Measurements from ENCODE around the gene PTPRK. TPM values are rescaled to one million over a fixed set of nuclear protein-coding genes. Genes with fewer than 3 reads are reported as not detected.

Gene PTPRK
- total and polyA plus RNA-seq, 2 experiments from 2014 or later = 26.9 to 56.4 TPM

- Histone ChIP-seq H3K4me2 (no peak overlapping the region), H3K4me1 (ENCODE audit: insufficient read depth) (no peaks in the 10 kb centered on the region), H3K27ac (ENCODE audit: low read depth) (no peak overlapping the region), H3K36me3 (ENCODE audit: insufficient read depth) (no peaks in the 10 kb centered on the region), H4K20me1 (replicated peaks; ENCODE audit: insufficient read depth) (no peaks in the 10 kb centered on the region), H2AFZ (no peak overlapping the region), H3F3A (replicated peaks; ENCODE audit: low read depth) (no peaks in the 10 kb centered on the region), H3K79me2 (replicated peaks; ENCODE audit: insufficient read depth) (no peaks in the 10 kb centered on the region), H3K27me3 (ENCODE audit: insufficient read depth) (no peaks in the 10 kb centered on the region), H3K9me2 (ENCODE audit: insufficient read depth) (no peaks in the 10 kb centered on the region), H3K4me3 (no peak overlapping the region)
- DNase-seq (ENCODE audit: low spot score) (no peak), ATAC-seq (no peak)
- H3K27ac Mint-ChIP-seq = no peak overlapping the region
- H3K4me3 Mint-ChIP-seq = no peak overlapping the region
- no peaks in the 10 kb centered on the region for H3K9me3 Mint-ChIP-seq
- H3K27me3 Mint-ChIP-seq (ENCODE audit: insufficient read depth, low read depth, poor library complexity) = no peaks in the 10 kb centered on the region
- no peaks in the 10 kb centered on the region for H3K4me1 Mint-ChIP-seq
- no peaks in the 10 kb centered on the region for H3K36me3 Mint-ChIP-seq (ENCODE audit: low read depth)
- TF ChIP-seq ZNF331 (CRISPR knock-in tag; IDR thresholded peaks at IDR 0.05; ENCODE audit: low read depth) = no peak
- TF ChIP-seq REST (IDR thresholded peaks at IDR 0.05; ENCODE audit: unreplicated experiment) = no peak
- no peak for TF ChIP-seq ETS1 (IDR thresholded peaks at IDR 0.05)
- no peak for TF ChIP-seq ZNF114 (CRISPR knock-in tag; IDR thresholded peaks at IDR 0.05)
- TF ChIP-seq EZH2phosphoT487 (IDR thresholded peaks at IDR 0.05; ENCODE audit: unreplicated experiment) = no peak
- no peak for TF ChIP-seq NANOG (IDR thresholded peaks at IDR 0.05; ENCODE audit: borderline replicate concordance)
- no peak for TF ChIP-seq EZH2 (IDR thresholded peaks at IDR 0.05; ENCODE audit: low read depth, unreplicated experiment)
- no peak for TF ChIP-seq ZNF462 (CRISPR knock-in tag; IDR thresholded peaks at IDR 0.05)
- no peak for TF ChIP-seq POLR2AphosphoS5 (IDR thresholded peaks at IDR 0.05; ENCODE audit: low read depth)
- TF ChIP-seq CTCF (conservative IDR thresholded peaks at IDR 0.05; ENCODE audit: low read depth in 2 of 2) = no peak
- TF ChIP-seq JUNB (IDR thresholded peaks at IDR 0.05; ENCODE audit: unreplicated experiment) = no peak
- TF ChIP-seq STAT1 (IDR thresholded peaks at IDR 0.05; ENCODE audit: unreplicated experiment) = no peak
- no peak for TF ChIP-seq CREB1 (CRISPR knock-in tag; IDR thresholded peaks at IDR 0.05; ENCODE audit: low read depth)
Observed at GRCh38 chr6:127956956-127957355, 563.4 kb downstream of the PTPRK start.
